HG03159 (cell line): Measurements from ENCODE around the gene FBXW8.

Experiments
- ATAC-seq: cut with Tn5 transposase; IDR thresholded peaks from one replicate; pipeline ENCODE4 v1.9.1; 2021; ENCODE audit warnings: mild to moderate bottlenecking, moderate library complexity; ENCODE audit not compliant: unreplicated experiment

Gene FBXW8

GRCh38 chr12:117020536-117021220 lies 109.9 kb downstream of the FBXW8 start:
- ATAC-seq: no peak

- no peak for ATAC-seq
Observed at GRCh38 chr12:117022465-117022864, 111.7 kb downstream of the FBXW8 start.

- no peak for ATAC-seq
Observed at GRCh38 chr12:117023998-117024960, 113.5 kb downstream of the FBXW8 start.

GRCh38 chr12:117024961-117025480 lies 114.3 kb downstream of the FBXW8 start:
- no peak for ATAC-seq

- ATAC-seq: peak; percentile 80
Observed at GRCh38 chr12:117025481-117026151, 114.9 kb downstream of the FBXW8 start.

GRCh38 chr12:117026343-117026742 lies 115.6 kb downstream of the FBXW8 start:
- ATAC-seq: no peak

- ATAC-seq: no peak
Observed at GRCh38 chr12:117026921-117027250, 116.1 kb downstream of the FBXW8 start.

- ATAC-seq: no peak
Observed at GRCh38 chr12:117027251-117028086, 116.7 kb downstream of the FBXW8 start.

GRCh38 chr12:117028254-117028653 lies 117.5 kb downstream of the FBXW8 start:
- no peak for ATAC-seq

- ATAC-seq: no peak
Observed at GRCh38 chr12:117030187-117030900, 119.6 kb downstream of the FBXW8 start.

- ATAC-seq: no peak
Observed at GRCh38 chr12:117031843-117032592, 121.3 kb downstream of the FBXW8 start.

GRCh38 chr12:117032593-117033381 lies 122.0 kb downstream of the FBXW8 start:
- no peak for ATAC-seq

- no peak for ATAC-seq
Observed at GRCh38 chr12:117033382-117034221, 122.9 kb downstream of the FBXW8 start.

- no peak for ATAC-seq
Observed at GRCh38 chr12:117034249-117034648, 123.5 kb downstream of the FBXW8 start.

- ATAC-seq: no peak
Observed at GRCh38 chr12:117034701-117035151, 124.0 kb downstream of the FBXW8 start.

- ATAC-seq: no peak
Observed at GRCh38 chr12:117035287-117035686, 124.5 kb downstream of the FBXW8 start.

- ATAC-seq: no peak
Observed at GRCh38 chr12:117036046-117036445, 125.3 kb downstream of the FBXW8 start.
